Activated CD8-positive, alpha-beta memory T cell treated with anti-CD3 and anti-CD28 coated beads for 24 hours (primary cell): ENCODE results near the gene FASN.
"Not testable (repeated sequence)": the region's sequence is repeated elsewhere in the genome, so short reads cannot be mapped to it uniquely, and the experiment has no call there.

Experiments
- DNase-seq: peaks from one replicate; pipeline ENCODE4 v3.0.0-alpha.2; 2020

The FASN gene

DNA sequence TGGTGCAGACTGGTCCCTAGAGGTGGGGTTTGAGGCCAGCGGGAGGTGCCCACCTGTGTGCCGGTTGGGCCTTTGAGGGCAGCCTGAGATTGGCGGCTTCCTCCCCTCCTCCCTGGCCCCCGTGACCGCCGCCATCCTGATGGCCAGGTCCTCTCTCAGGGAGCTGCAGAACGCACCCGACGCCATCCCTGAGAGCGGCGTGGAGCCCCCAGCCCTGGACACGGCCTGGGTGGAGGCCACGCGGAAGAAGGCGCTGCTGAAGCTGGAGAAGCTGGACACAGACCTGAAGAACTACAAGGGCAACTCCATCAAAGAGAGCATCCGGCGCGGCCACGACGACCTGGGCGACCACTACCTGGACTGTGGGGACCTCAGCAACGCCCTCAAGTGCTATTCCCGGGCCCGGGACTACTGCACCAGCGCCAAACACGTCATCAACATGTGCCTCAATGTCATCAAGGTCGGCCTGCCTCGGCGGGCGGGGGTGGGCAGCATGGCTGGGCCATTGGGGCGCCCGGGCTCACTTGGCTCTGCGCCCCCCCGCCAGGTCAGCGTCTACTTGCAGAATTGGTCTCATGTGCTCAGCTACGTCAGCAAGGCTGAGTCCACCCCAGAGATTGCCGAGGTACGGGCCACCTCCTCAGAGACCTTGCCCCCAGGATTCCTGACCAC, 43.5 kb downstream of the FASN start:
- peak; percentile 57 for DNase-seq

GRCh38 chr17:82053556-82054263, 44.3 kb downstream of the FASN start:
- peak; percentile 56 for DNase-seq

- peak; percentile 52 for DNase-seq
Measured at GRCh38 chr17:82053130-82053529, 44.9 kb downstream of the FASN start.

DNA sequence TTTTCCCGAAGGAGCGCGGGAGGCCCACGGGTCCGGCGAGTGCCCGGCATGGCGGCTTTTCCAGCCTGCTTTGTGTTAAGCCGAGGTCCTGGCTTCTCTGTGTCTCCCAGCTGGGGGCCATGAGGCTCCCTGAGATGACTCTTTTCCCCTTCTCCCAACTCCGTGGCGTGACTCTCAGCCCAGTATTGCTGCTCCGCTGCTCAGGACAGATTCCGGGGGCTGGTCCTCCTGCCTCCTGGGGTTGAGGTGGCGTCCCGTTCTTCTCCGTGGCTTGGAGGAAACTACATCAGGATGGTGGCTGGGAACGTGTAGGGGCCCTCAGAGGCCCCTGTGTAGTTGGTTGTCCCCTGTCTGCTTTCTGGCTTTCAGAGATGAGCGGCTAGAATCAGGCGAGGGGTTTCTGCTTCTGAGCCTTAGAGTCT, 45.4 kb downstream of the FASN start:
- DNase-seq = peak; percentile 56

- peak; percentile 94 for DNase-seq
Measured at GRCh38 chr17:82051776-82052637, 46.0 kb downstream of the FASN start, which contains the start of the genes GPS1 and RFNG. TSS of gene GPS1 (plus strand) at chr17:82051898. CDS start at chr17:82051932, 34 bp downstream. TSS of gene RFNG (minus strand) at chr17:82051811. CDS start at chr17:82051766, 45 bp downstream.

DNA sequence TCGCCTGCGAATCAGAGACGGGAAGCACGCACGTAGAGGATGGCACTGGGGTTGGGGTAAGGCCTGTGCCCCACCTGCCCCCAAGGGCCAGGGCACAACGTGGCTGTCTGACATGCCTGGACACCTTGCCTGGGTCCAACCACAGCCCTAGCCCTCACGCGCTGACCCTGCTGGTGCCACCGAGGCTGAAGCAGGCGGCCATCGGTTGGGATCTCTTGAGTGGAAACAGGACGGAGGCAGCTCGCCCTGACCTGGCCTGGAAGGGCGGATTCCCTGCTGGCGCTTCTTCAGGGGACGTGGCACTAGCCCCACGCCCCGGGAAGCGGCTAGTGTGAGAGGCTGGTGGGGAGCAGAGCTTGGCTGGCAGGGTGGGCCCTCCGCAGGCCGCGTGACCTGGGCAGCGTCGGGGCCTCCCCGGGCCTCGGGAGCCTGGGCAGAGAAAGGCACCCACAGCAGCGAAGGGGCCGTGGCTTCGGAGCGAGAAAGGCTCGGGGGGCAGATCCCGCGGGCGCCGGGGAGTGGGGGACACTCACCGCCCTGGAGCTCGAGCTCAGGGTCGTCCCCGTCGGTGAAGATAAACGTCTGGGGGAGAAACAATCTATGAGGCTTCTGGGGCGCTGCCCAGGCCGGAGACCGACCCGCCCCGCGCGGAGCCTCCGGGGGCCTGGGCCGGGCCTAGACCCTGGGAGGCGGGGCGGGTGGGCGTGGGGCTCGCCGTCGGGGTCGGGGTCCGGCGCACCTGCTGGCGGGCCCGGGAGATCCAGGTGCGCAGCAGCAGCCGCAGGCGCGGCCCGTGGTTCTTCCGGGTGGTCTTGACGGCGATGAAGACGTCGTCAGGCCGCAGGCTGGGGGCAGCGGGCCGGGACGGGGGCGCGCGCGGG, 47.0 kb downstream of the FASN start:
- DNase-seq = no peak

- DNase-seq = no peak
Measured at GRCh38 chr17:82050152-82050760, 47.8 kb downstream of the FASN start.

GRCh38 chr17:82049521-82049971, 48.5 kb downstream of the FASN start:
- DNase-seq = no peak

- no peak for DNase-seq
Measured at GRCh38 chr17:82049106-82049505, 48.9 kb downstream of the FASN start.

- DNase-seq = no peak
Measured at GRCh38 chr17:82048571-82048971, 49.5 kb downstream of the FASN start.

DNA sequence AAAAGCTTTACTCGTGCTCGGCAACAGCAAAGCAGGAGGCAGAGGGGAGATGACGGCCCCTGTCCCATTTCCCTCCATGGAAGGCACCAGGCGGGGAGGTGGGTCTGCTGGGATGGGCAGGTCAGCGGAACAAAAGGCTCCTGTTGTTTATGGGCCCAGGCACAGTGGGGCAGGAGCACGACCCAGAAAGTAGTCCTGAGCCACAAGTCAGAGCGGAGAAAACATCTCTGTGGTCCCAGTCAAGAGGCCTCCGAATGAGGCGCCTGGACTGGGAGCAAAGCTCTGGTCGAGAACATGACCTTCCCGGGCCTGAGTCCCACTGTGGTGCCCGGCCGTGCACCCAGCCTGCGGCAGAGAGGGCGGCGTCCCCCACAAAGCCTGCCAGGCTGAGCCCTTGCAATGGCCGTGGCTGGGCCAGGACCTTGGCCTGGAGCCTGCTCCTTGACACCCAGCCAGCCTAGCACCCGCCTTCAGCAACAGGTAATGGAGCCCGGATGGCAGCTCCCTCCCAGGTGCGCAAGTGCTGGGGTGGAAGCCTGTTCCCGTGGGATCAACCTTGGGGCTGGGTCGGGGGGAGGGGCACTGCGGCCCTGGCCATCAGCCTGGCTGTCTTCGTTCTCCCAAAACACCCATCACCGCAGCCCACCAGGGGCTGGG, 50.0 kb downstream of the FASN start:
- DNase-seq = no peak

- no peak for DNase-seq
Measured at GRCh38 chr17:82047379-82047778, 50.7 kb downstream of the FASN start.

DNA sequence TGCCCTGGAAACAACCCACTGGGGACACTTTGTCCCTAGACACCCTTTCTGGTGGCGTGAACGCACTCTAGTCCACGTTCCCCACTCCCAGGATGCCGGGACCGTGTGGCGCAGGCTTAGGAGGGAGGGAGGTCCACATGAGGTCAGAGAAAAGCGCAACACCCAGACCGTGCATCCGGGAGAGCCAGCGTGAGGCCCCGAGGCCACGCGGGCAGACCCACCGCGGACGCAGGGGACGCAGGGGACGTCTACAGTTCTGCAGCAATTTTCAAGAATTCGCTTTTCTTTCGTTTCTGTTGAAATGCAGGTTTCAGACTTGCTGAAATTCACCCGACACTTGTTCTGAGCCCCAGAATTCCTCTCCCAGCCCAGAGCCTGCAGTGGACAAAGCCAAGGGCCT, 51.1 kb downstream of the FASN start:
- DNase-seq = no peak

- DNase-seq = no peak
Measured at GRCh38 chr17:82045936-82046484, 52.0 kb downstream of the FASN start.

GRCh38 chr17:82043507-82043906, 54.5 kb downstream of the FASN start:
- DNase-seq = no peak

DNA sequence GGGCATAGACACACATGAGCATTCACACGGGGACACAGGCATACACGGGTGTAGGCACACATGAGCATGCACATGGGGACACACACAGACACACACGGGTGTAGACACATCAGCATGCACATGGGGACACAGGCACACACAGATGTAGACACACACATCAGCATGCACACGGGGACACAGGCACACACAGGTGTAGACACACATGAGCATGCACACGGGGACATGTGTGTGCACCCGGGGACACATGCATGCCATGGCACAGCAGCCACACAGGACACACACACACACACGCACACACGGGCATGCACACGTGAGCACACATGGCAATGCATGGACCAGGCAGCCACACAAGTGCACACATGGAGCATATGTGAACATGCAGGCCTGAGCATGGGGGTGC, 55.4 kb downstream of the FASN start:
- DNase-seq = no peak

DNA sequence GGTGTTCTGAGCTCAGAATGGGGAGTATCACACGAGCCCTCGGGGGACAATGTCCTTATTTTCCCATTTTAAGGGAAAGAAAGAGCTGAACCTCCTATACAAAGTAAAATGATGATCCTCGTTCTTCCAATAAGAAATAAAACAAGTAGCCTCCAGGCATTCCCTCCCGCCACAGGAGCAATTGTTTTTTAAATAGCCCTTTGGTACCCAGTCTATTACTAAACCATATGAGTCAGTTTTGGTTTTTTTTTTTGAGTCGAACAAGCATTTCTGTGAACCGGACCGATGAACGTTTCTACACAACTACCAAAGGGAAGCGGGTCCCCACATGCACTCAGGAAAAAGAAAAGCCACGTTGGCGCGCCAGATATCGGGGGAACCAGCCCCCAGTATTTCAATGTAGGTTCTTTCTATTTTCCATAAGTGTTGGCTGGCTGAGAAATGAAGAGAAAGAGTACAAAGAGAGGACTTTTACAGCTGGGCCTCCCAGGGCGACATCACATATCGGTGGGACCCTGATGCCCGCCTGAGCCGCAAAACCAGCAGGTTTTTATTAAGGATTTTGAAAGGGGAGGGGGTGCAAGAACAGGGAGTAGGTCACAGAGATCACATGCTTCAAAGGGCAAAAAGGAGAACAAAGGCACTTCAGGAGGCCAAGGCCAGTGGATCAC, 56.8 kb downstream of the FASN start:
- DNase-seq = no peak

GRCh38 chr17:82039695-82040299, 58.2 kb downstream of the FASN start:
- DNase-seq = no peak

DNA sequence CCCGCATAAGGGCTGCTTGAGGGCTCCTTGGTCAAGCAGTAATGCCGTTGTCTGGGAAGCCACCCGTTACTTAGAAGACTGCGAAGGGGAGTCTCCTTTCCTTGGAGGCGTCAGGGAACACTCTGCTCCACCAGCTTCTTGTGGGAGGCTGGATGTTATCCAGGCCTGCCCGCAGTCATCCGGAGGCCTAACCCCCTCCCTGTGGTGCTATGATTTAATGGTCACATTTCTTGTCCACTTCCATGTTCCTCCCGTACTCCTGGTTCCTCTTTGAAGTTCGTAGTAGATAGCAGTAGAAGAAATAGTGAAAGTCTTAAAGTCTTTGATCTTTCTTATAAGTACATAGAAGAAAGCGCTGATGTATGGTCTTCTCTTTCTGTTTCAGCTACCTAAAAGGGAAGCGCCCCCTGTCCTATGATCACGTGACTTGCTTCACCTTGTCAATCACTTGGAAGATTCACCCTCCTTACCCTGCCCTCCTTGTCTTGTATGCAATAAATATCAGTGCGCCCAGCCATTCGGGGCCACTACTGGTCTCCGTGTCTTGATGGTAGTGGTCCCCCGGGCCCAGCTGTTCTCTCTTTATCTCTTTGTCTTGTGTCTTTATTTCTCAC, 59.1 kb downstream of the FASN start:
- not testable (repeated sequence) for DNase-seq

- no peak for DNase-seq
Measured at GRCh38 chr17:82037889-82038195, 60.2 kb downstream of the FASN start.
